Breast epithelium (tissue), 4 donors: ENCODE measurements around the gene ADD1. TPM values are rescaled to one million over a fixed set of nuclear protein-coding genes. Genes with fewer than 3 reads are reported as not detected.

Experiments
- DNase-seq, 2 donors: peaks; one replicate each; pipeline ENCODE4 v3.0.0-alpha.2; 2019; ENCODE audit warnings: low spot score in 2 of 2
- H3K27ac ChIP-seq, 2 donors: fragments of 200-600 bp; sonication (generic) in 1 of 2; one replicate each; pipeline ENCODE4 v1.5.1; 2016 to 2019; ENCODE audit warnings: mild to moderate bottlenecking in 1 of 2
- H3K27me3 ChIP-seq, 2 donors: fragments of 200-600 bp; sonication (generic) in 1 of 2; one replicate each; pipeline versions ENCODE4 v1.5.1 to v1.6.0; 2017 to 2019; ENCODE audit warnings: control low read depth in 1 of 2, mild to moderate bottlenecking in 1 of 2
- H3K36me3 ChIP-seq: fragments of 200-600 bp; one replicate; pipeline ENCODE4 v1.5.1; 2019
- H3K4me1 ChIP-seq, 2 donors: fragments of 200-600 bp; sonication (generic); one replicate each; pipeline ENCODE4 v1.5.1; 2016 to 2019; ENCODE audit warnings: control low read depth in 1 of 2
- H3K4me3 ChIP-seq, 3 donors: fragments of 200-600 bp; sonication (generic); 1 replicate in 2 of 3; 2 replicates in 1 of 3; pipeline ENCODE4 v1.5.1; 2016 to 2019; ENCODE audit warnings: mild to moderate bottlenecking in 3 of 3, moderate library complexity in 2 of 3
- H3K9me3 ChIP-seq, 2 donors: fragments of 200-600 bp; sonication (generic) in 1 of 2; one replicate each; pipeline ENCODE4 v1.5.1; 2016 to 2019; ENCODE audit warnings: control low read depth in 1 of 2
- POLR2A ChIP-seq: fragments of 450-650 bp; IDR thresholded peaks from one replicate; pipeline ENCODE4 v1.6.1; 2016; ENCODE audit warnings: antibody characterized with exemption, mild to moderate bottlenecking, moderate library complexity
- POLR2AphosphoS5 ChIP-seq, 3 donors: sonication (generic); formaldehyde crosslinking; IDR thresholded peaks; one replicate each; pipeline ENCODE4 v1.6.1; 2017; ENCODE audit warnings: antibody characterized with exemption in 3 of 3
- intact Hi-C: fragments of 100-400 bp; cut with DNase I; formaldehyde crosslinking; loops from one replicate; pipeline ENCODE4 v1.15.1; 2023; ENCODE audit warnings: low total_unique reads
- total RNA-seq, 3 donors: library from RNA; depleted of rRNA; stranded (reverse); fragments of >200 nt; gene quantifications; one replicate each; pipeline ENCODE4 v1.1.0, GENCODE V29; 2016
- TF ChIP-seq, protein P1 (sequence below), 3 donors: fragments of 450-650 bp; IDR thresholded peaks; one replicate each; pipeline ENCODE4 v1.5.1; 2016 to 2017; ENCODE audit warnings: antibody characterized with exemption in 3 of 3, mild to moderate bottlenecking in 3 of 3, moderate library complexity in 3 of 3

The ADD1 gene
- total RNA-seq, 3 donors from 2014 or later = 161 to 193 (median 181) TPM

DNA sequence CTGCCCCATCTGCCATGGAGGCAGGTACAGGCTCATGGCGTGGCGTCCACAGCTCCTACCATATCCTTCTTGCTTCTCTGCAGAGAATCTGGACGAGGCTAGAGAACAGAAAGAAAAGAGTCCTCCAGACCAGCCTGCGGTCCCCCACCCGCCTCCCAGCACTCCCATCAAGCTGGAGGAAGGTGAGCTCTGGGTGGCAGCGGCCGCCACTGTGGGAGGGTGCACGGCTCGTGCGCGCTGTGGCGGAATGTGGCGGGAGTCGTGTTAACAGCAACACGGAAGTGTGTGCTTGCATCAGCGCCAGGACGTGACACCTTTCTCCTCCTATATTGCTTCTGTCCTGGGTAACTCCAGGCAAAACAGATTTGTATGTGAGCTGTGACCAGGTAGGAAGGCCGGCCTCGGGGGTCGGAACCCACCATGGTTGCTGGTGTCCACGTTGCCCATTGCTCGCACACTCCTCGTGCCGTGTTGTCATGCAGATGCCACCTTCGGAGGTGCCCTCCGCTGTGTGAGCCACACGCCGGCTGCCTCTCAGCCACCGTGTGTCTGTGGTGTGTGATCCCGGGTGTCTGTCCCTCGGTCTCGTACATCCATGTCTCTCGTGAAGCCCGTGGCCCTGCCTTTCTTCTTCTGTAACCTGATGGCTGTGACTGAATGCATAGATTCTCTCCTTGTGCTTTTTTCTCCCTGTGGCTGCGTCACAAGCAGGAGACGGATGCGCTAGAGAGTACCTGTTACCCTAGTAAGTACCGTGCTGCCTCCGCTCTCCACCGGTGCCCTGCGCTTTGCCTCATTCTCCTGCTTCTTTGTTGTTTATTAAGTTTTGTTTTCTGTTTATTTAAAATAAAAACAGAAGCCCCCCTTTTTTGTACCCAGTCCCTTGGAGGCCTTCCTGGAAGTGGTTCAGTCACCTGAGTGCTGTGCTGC is 82.6 kb downstream of the ADD1 start:
- intact Hi-C loops = no loop called here
- peaks cover 5% of the 10 kb centered on the region for H3K36me3 ChIP-seq
- no peaks in the 10 kb centered on the region for H3K9me3 ChIP-seq
- TF ChIP-seq POLR2AphosphoS5 (IDR thresholded peaks at IDR 0.05) (no peak), POLR2A (no peak)
- TF ChIP-seq, protein P1, sequence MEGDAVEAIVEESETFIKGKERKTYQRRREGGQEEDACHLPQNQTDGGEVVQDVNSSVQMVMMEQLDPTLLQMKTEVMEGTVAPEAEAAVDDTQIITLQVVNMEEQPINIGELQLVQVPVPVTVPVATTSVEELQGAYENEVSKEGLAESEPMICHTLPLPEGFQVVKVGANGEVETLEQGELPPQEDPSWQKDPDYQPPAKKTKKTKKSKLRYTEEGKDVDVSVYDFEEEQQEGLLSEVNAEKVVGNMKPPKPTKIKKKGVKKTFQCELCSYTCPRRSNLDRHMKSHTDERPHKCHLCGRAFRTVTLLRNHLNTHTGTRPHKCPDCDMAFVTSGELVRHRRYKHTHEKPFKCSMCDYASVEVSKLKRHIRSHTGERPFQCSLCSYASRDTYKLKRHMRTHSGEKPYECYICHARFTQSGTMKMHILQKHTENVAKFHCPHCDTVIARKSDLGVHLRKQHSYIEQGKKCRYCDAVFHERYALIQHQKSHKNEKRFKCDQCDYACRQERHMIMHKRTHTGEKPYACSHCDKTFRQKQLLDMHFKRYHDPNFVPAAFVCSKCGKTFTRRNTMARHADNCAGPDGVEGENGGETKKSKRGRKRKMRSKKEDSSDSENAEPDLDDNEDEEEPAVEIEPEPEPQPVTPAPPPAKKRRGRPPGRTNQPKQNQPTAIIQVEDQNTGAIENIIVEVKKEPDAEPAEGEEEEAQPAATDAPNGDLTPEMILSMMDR (IDR thresholded peaks at IDR 0.05) = no peak
- no peaks in the 10 kb centered on the region for H3K27me3 ChIP-seq
- no peak overlapping the region for H3K4me3 ChIP-seq
- peaks cover 7% of the 10 kb centered on the region in 2 donors for H3K4me1 ChIP-seq
- DNase-seq = peak in 1 of 2 donors; percentile 49
- H3K27ac ChIP-seq = no peak overlapping the region

DNA sequence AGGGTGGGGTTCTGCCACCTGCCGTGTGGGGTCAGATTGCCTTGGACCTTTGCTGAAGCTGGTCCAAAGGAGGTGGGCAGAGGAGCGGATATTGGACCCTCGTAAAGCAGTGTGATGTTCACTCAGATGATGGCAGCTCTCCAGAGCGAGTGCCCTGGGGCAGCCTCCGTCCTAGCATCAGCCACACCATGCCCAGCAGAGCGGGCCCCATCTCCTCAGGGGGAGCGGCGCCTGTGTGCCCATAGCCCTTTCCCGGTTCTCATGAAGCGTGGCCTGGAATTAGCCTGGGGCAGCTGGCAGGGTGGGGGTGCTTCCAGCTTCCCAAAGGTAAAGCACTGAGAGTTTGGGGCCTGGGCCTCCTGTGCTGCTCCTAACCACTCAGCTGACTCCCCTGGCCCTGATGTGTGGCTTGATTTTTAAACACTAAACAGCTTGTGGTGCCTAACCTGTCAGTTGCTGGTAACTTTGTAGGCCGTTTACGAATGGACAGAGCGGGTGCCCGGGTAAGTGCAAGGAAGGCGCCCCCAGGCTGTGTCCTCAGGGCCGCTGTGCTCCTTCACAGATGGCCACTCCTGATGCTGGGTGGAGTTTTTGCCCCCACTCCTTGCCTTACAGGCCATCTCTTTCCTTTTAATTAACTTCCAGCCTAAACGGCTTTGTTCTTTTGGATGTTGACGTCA is 83.5 kb downstream of the ADD1 start:
- Histone ChIP-seq H3K27me3 (no peaks in the 10 kb centered on the region), H3K36me3 (peaks cover 5% of the 10 kb centered on the region), H3K27ac (no peak overlapping the region), H3K9me3 (no peaks in the 10 kb centered on the region), H3K4me3 (no peak overlapping the region), H3K4me1 (peaks cover 10 to 11% of the 10 kb centered on the region in 2 donors)
- intact Hi-C loops = no loop called here
- DNase-seq = peak in 1 of 2 donors; percentile 22
- no peak for TF ChIP-seq POLR2A
- TF ChIP-seq, protein P1 (IDR thresholded peaks at IDR 0.05) = no peak
- TF ChIP-seq POLR2AphosphoS5 (IDR thresholded peaks at IDR 0.05) = no peak

- no peaks in the 10 kb centered on the region for H3K27me3 ChIP-seq
- peak in 1 of 2 donors; percentile 19 for DNase-seq
- peaks cover 10 to 11% of the 10 kb centered on the region in 2 donors for H3K4me1 ChIP-seq
- intact Hi-C loops = no loop called here
- peak overlapping the region in 1 of 2 donors; percentile 25 for H3K27ac ChIP-seq
- H3K4me3 ChIP-seq = no peak overlapping the region
- H3K36me3 ChIP-seq = peaks cover 5% of the 10 kb centered on the region
- TF ChIP-seq POLR2A = no peak
- TF ChIP-seq, protein P1 (IDR thresholded peaks at IDR 0.05) = no peak
- TF ChIP-seq POLR2AphosphoS5 (IDR thresholded peaks at IDR 0.05) = no peak
- no peaks in the 10 kb centered on the region for H3K9me3 ChIP-seq
Measured at GRCh38 chr4:2927696-2928075, 84.0 kb downstream of the ADD1 start.

DNA sequence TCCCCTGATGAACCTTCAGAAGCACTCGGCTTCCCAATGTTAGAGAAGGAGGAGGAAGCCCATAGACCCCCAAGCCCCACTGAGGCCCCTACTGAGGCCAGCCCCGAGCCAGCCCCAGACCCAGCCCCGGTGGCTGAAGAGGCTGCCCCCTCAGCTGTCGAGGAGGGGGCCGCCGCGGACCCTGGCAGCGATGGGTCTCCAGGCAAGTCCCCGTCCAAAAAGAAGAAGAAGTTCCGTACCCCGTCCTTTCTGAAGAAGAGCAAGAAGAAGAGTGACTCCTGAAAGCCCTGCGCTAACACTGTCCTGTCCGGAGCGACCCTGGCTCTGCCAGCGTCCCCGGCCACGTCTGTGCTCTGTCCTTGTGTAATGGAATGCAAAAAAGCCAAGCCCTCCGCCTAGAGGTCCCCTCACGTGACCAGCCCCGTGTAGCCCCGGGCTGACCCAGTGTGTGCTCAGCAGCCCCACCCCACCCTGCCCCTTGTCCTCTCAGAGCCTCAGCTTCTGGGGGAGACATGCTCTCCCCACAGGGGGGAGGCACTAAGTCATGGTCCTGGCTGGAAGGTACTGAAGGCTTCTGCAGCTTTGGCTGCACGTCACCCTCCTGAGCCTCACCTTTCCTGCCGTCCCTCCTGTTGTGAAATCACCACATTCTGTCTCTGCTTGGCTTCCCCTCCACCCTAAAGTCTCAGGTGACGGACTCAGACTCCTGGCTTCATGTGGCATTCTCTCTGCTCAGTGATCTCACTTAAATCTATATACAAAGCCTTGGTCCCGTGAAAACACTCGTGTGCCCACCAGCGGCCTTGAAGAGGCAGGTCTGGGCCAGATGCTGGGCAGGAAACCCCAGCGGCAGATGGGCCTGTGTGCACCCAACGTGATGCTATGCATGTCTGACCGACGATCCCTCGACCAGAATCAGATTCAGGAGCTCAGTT is 84.9 kb downstream of the ADD1 start:
- DNase-seq = peak in 1 of 2 donors; percentile 33
- no peak for TF ChIP-seq POLR2AphosphoS5 (IDR thresholded peaks at IDR 0.05)
- no peak overlapping the region for H3K4me3 ChIP-seq
- intact Hi-C loops = loop anchor here (1.0 kb wide), 1 partner anchor 9 kb away; no protein-coding TSS in a partner anchor
- peaks cover 5% of the 10 kb centered on the region for H3K36me3 ChIP-seq
- no peaks in the 10 kb centered on the region for H3K27me3 ChIP-seq
- no peaks in the 10 kb centered on the region for H3K9me3 ChIP-seq
- peak overlapping the region; percentile 38 to 93 for H3K27ac ChIP-seq
- H3K4me1 ChIP-seq = peaks cover 13 to 18% of the 10 kb centered on the region in 2 donors

DNA sequence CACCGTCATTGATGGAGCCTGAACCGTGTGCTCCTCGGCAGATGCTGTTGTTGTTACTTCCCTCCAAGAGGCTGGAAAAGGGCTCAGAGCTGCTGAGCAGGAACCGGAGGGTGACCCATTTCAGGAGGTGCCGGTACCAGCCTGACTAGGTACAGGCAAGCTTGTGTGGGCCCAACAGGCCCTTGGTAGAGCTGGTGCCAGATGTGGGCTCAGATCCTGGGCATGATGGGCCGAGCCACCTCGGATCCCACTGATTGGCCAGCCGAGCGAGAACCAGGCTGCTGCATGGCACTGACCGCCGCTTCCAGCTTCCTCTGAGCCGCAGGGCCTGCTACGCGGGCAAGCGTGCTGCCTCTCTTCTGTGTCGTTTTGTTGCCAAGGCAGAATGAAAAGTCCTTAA is 85.8 kb downstream of the ADD1 start:
- Histone ChIP-seq H3K36me3 (peaks cover 5% of the 10 kb centered on the region), H3K9me3 (no peaks in the 10 kb centered on the region), H3K4me3 (no peak overlapping the region), H3K27me3 (no peaks in the 10 kb centered on the region), H3K27ac (peak overlapping the region; percentile 93 to 95), H3K4me1 (peaks cover 12 to 21% of the 10 kb centered on the region in 2 donors)
- intact Hi-C loops = loop anchor here (1.0 kb wide), 1 partner anchor 10 kb away; no protein-coding TSS in a partner anchor
- DNase-seq = peak in 1 of 2 donors; percentile 49
- no peak for TF ChIP-seq POLR2AphosphoS5 (IDR thresholded peaks at IDR 0.05)
- no peak for TF ChIP-seq POLR2A
- TF ChIP-seq, protein P1 (IDR thresholded peaks at IDR 0.05) = no peak
